H1 (cell line): Measurements from ENCODE around the gene PEAK1. TPM values are rescaled to one million over a fixed set of nuclear protein-coding genes. Genes with fewer than 3 reads are reported as not detected.

Source experiments
- CHD1 ChIP-seq: IDR thresholded peaks from 2 replicates; pipeline ENCODE4 v1.6.1; 2012; ENCODE audit warnings: low read depth, low read length, improper control_type of control experiment
- CHD7 ChIP-seq: fragments of 300-600 bp; sonication (generic); IDR thresholded peaks from 2 replicates; pipeline ENCODE4 v1.7.1; 2012; ENCODE audit warnings: low read length, moderate library complexity, mild to moderate bottlenecking, inconsistent platforms; ENCODE audit not compliant: insufficient replicate concordance
- EZH2 ChIP-seq: fragments of 200-600 bp; sonication (generic); IDR thresholded peaks from 2 replicates; pipeline ENCODE4 v1.7.1; 2012; ENCODE audit warnings: low read depth, mild to moderate bottlenecking, moderate library complexity, low read length, inconsistent platforms; ENCODE audit not compliant: severe bottlenecking
- PHF8 ChIP-seq: fragments of 200-600 bp; sonication (generic); conservative IDR thresholded peaks from 2 replicates; pipeline ENCODE4 v1.7.1; 2012; ENCODE audit warnings: low read depth, mild to moderate bottlenecking, inconsistent platforms, low read length, moderate library complexity
- polyA plus RNA-seq, 7 experiments: library from polyadenylated mRNA; depleted of rRNA in 3 of 7; stranded (reverse) in 5 of 7; unstranded in 2 of 7; fragments of >200 nt in 5 of 7; fragments of 200-250 nt in 2 of 7; gene quantifications; 1 replicate in 5 of 7; 2 replicates in 1 of 7; 4 replicates in 1 of 7; pipeline versions ENCODE4 v1.2.1 to v1.2.3, GENCODE V29; 2011 to 2013; ENCODE audit warnings: missing spikeins in 2 of 7, mixed read lengths in 2 of 7
- total RNA-seq: library from RNA; stranded (reverse); fragmentation: NEBNext Ultra II Directional; extraction: Animal tissue kit (Norgen Biotek cat#: 25700); gene quantifications from 2 replicates; pipeline ENCODE4 v1.2.1, GENCODE V29; 2021

PEAK1 gene
- total and polyA plus RNA-seq, 2 of the 8 experiments (the other 6 are each of a cell fraction or from before 2014, with no cell fraction given) = 8.8 to 44.8 TPM

GRCh38 chr15:77112838-77113504, 306.9 kb downstream of the PEAK1 start (continued):
- TF ChIP-seq CHD7 (no peak), PHF8 (no peak), EZH2 (no peak), CHD1 (no peak)
